Activated CD8-positive, alpha-beta T cell treated with anti-CD3 and anti-CD28 coated beads for 36 hours (primary cell): ENCODE data around the gene MAGIX. TPM values are rescaled to one million over a fixed set of nuclear protein-coding genes. Genes with fewer than 3 reads are reported as not detected.

Experiments used
- ATAC-seq: fragments of 200-7000 bp; cut with Tn5 transposase; one replicate; pipeline ENCODE4 v1.10.0; 2021; ENCODE audit warnings: mild to moderate bottlenecking, moderate library complexity
- CTCF ChIA-PET: fragments of 350-600 bp; sonication (Branson Sonifier 250); formaldehyde crosslinking; loops from one replicate; lab custom pipeline; 2021; ENCODE audit warnings: antibody characterized with exemption; lab: Charles Lee
- POLR2A ChIA-PET: fragments of 350-600 bp; sonication (Branson Sonifier 250); formaldehyde crosslinking; loops from one replicate; lab custom pipeline; 2021; ENCODE audit warnings: antibody characterized with exemption; lab: Charles Lee
- DNase-seq: peaks from one replicate; pipeline ENCODE4 v3.0.0-alpha.2; 2020
- H3K27ac Mint-ChIP-seq: one replicate; pipeline ENCODE4 v1.8.0; 2021; ENCODE audit warnings: mild to moderate bottlenecking, mixed read lengths
- H3K27me3 Mint-ChIP-seq: one replicate; pipeline ENCODE4 v1.8.0; 2021; ENCODE audit warnings: mixed read lengths
- H3K36me3 Mint-ChIP-seq: one replicate; pipeline ENCODE4 v1.8.0; 2021; ENCODE audit warnings: low read depth, mixed read lengths
- H3K4me1 Mint-ChIP-seq: one replicate; pipeline ENCODE4 v1.8.0; 2021; ENCODE audit warnings: low read depth, mixed read lengths
- H3K4me3 Mint-ChIP-seq: one replicate; pipeline ENCODE4 v1.8.0; 2021; ENCODE audit warnings: mild to moderate bottlenecking, moderate library complexity, mixed read lengths
- H3K9me3 Mint-ChIP-seq: one replicate; pipeline ENCODE4 v1.8.0; 2021; ENCODE audit warnings: mixed read lengths
- intact Hi-C: fragments of 100-400 bp; cut with micrococcal nuclease; formaldehyde crosslinking; loops from one replicate; pipeline ENCODE4 v1.10.0; 2022
- total RNA-seq, 2 experiments: library from RNA; stranded (reverse); gene quantifications; one replicate each; pipeline ENCODE4 v1.2.3, GENCODE V29; 2021
- TF ChIP-seq, protein P1 (sequence below): fragments of 200-600 bp; IDR thresholded peaks from one replicate; pipeline ENCODE4 v1.8.0; 2022; ENCODE audit warnings: antibody characterized with exemption, mild to moderate bottlenecking

The MAGIX gene
- total RNA-seq, 2 experiments from 2014 or later = 0.54 to 0.87 TPM

- H3K27ac Mint-ChIP-seq = no peak overlapping the region
- H3K27me3 Mint-ChIP-seq = no peaks in the 10 kb centered on the region
- H3K4me3 Mint-ChIP-seq = no peak overlapping the region
- peaks cover 6% of the 10 kb centered on the region for H3K4me1 Mint-ChIP-seq
- TF ChIP-seq, protein P1, sequence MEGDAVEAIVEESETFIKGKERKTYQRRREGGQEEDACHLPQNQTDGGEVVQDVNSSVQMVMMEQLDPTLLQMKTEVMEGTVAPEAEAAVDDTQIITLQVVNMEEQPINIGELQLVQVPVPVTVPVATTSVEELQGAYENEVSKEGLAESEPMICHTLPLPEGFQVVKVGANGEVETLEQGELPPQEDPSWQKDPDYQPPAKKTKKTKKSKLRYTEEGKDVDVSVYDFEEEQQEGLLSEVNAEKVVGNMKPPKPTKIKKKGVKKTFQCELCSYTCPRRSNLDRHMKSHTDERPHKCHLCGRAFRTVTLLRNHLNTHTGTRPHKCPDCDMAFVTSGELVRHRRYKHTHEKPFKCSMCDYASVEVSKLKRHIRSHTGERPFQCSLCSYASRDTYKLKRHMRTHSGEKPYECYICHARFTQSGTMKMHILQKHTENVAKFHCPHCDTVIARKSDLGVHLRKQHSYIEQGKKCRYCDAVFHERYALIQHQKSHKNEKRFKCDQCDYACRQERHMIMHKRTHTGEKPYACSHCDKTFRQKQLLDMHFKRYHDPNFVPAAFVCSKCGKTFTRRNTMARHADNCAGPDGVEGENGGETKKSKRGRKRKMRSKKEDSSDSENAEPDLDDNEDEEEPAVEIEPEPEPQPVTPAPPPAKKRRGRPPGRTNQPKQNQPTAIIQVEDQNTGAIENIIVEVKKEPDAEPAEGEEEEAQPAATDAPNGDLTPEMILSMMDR = no peak
- DNase-seq = no peak
- ATAC-seq = no peak
- ChIA-PET POLR2A (interaction anchor here (1.0 kb wide), 1 partner anchor 15 kb away, joined by 3 read pairs; no protein-coding TSS in a partner anchor), CTCF (interaction anchor here (1.0 kb wide), 1 partner anchor 9 kb away, joined by 3 read pairs; no protein-coding TSS in a partner anchor)
- intact Hi-C loops = no loop called here
- peaks cover 26% of the 10 kb centered on the region for H3K36me3 Mint-ChIP-seq
- H3K9me3 Mint-ChIP-seq = no peaks in the 10 kb centered on the region
Observed at GRCh38 chrX:49183701-49184281, 21.2 kb downstream of the MAGIX start.

- Mint-ChIP-seq H3K27me3 (no peaks in the 10 kb centered on the region), H3K4me1 (peaks cover 6% of the 10 kb centered on the region), H3K27ac (peak overlapping the region; percentile 82), H3K9me3 (no peaks in the 10 kb centered on the region), H3K4me3 (peak overlapping the region; percentile 84), H3K36me3 (peaks cover 20% of the 10 kb centered on the region)
- ATAC-seq = peak; percentile 64
- TF ChIP-seq, protein P1 = no peak
- CTCF ChIA-PET = interaction anchor here (1.0 to 1.2 kb wide), 2 partner anchors 8 to 17 kb away, joined by 3 read pairs; no protein-coding TSS in a partner anchor
- POLR2A ChIA-PET = interaction anchor here (1.0 to 1.4 kb wide), 4 partner anchors 12 to 104 kb away, joined by 3 to 6 read pairs (median 4); no protein-coding TSS in a partner anchor
- intact Hi-C loops = no loop called here
- DNase-seq = peak; percentile 66
Observed at GRCh38 chrX:49184294-49185281, 22.0 kb downstream of the MAGIX start.

GRCh38 chrX:49186125-49187027, 23.8 kb downstream of the MAGIX start, which contains the start of gene PRICKLE3:
Gene PRICKLE3, minus strand, starts transcription at chrX:49186373. Its CDS starts 76 bp downstream, at chrX:49186297.
- no peaks in the 10 kb centered on the region for H3K9me3 Mint-ChIP-seq
- peak within 1 kb of the TSS; percentile 82 for H3K27ac Mint-ChIP-seq
- H3K36me3 Mint-ChIP-seq = peaks cover 13% of the 10 kb centered on the region
- peaks cover 8% of the 10 kb centered on the region for H3K4me1 Mint-ChIP-seq
- peak; percentile 85 for DNase-seq
- H3K4me3 Mint-ChIP-seq = peak within 1 kb of the TSS; percentile 84
- no peaks in the 10 kb centered on the region for H3K27me3 Mint-ChIP-seq
- peak; percentile 18 for ATAC-seq
- POLR2A ChIA-PET = interaction anchor here (1.0 kb wide), 1 partner anchor 274 kb away, joined by 3 read pairs; no protein-coding TSS in a partner anchor
- intact Hi-C loops = no loop called here
- TF ChIP-seq, protein P1 = peak; percentile 57
- CTCF ChIA-PET = no interaction called here

DNA sequence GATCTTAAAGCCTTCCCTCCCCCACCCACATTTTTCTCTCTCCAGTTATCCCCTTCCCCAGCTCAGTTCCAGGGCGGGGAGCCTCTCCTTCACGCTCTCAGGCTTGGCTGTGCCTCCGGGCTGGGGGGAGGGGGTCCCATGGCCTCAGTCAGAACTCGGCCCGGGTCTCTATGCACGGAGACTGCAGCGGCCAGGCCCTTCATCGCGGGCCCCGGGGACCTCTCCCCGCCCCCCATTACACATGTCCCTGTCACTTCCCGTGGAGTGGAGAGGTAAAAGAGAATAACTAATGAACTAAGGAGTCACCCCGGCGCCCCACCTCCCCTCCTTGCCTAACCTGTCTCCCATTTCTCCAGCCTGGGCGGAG, 24.5 kb downstream of the MAGIX start:
- TF ChIP-seq, protein P1 = no peak
- Mint-ChIP-seq H3K9me3 (no peaks in the 10 kb centered on the region), H3K36me3 (peaks cover 13% of the 10 kb centered on the region), H3K27ac (peak overlapping the region; percentile 77), H3K4me3 (peak overlapping the region; percentile 84), H3K27me3 (no peaks in the 10 kb centered on the region), H3K4me1 (peaks cover 8% of the 10 kb centered on the region)
- POLR2A ChIA-PET = interaction anchor here (1.0 kb wide), 1 partner anchor 275 kb away, joined by 3 read pairs; no protein-coding TSS in a partner anchor
- CTCF ChIA-PET = no interaction called here
- ATAC-seq = no peak
- no peak for DNase-seq
- intact Hi-C loops = no loop called here
